Measurements from ENCODE around the gene RABGAP1.
"Not testable (repeated sequence)": the region's sequence is repeated elsewhere in the genome, so short reads cannot be mapped to it uniquely, and the experiment has no call there.

RABGAP1 gene

GRCh38 chr9:122940749-122941581 lies at the start of gene RABGAP1:
TSS of gene RABGAP1 (plus strand) at chr9:122941020. CDS start at chr9:122957060, 16,040 bp downstream.
- DNase-seq, result peak; percentile 48 to 99 (median 97)

DNA sequence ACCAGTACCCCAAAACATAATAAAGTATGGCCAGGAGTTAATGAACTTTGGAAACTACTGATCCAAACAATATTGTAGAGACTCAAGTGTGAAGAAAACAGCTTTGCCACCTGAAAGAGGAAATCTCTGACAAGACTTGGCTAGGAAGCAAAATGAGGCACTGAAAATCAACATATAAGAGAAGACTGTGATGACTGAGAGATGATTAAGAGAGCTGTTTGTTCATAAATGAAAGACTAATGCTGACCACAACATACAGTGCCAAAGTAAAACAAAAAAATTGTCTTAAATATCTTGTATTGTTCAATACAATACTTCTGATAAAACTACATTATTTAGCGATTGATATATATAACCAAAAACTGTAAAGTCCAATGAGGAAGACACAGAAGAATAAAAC lies 42.9 kb upstream of the RABGAP1 start:
- DNase-seq, result no peak

DNA sequence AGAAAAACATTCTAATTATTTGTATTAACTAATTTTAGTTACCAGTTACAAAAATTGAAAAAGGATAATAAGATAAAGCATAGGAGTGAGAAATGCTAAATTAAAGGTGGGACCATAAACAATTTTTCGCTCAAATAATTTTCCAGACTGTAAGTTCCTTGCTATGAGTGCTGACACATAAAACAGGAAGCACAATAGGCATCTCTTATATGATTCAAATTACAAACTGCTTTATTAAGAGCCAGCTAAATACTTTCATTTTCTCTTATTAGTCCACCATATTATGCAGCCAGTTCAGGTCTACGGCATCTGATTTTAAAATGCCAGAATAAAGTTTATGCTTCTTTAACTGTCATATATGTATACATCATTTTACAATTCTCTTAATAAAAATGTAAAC lies 40.0 kb upstream of the RABGAP1 start:
- no peak for DNase-seq

- peak in 24 of 56 donors; percentile 9 to 62 (median 30) for DNase-seq
Measured at GRCh38 chr9:122904466-122904822, 36.4 kb upstream of the RABGAP1 start.

DNA sequence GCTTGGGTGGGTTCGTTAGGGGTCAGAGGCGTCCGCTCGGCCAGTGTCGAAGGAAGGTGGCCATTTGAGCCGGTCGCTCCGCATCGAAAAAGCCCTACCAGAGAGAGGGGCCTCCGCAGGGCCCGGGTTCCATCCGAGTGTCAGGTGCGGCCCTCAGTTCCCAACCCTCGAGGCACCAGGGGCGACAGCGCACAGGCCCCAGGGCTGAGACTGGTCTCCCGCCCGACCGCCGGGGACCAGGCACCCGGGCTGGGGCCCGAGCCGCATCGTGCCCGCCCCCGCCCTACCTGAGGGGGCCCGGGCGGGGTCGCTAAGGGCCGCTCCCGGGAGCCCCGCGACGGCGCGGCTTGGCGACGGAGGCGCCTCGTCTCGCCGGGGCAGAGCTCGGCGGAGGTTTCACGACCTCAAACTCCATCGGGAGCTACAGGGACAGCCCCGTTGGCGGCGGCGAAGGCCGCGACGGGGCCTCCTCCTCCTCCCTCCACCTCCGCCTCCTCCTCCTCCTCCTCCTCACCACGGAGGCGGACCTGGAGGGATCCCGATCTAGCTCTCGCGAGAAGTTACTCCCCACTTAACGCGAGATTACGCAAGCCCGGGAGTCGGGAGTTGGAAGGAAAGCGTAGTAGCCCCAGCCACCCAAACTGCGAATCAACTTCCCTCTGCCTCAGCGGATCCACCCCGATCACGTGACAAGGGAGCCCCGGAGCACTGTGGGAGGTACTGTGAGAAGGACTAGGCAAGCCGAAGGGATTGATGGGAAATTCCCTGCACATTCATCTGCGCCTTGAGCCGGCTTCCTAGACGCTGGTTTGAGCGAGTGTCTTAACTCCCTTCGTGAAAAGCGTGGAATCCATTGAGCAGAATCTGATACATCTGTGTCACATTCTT lies 35.8 kb upstream of the RABGAP1 start, which contains the start of gene RC3H2:
Gene RC3H2 (minus strand): TSS at position 537 of the 888 bp plus-strand sequence. CDS start 7,850 bp downstream, outside the sequence.
- DNase-seq, result peak; percentile 80 to 100 (median 99)

GRCh38 chr9:122906122-122906521 lies 34.7 kb upstream of the RABGAP1 start:
- not testable (repeated sequence) for DNase-seq

- DNase-seq, result no peak
Measured at GRCh38 chr9:122912671-122912963, 28.2 kb upstream of the RABGAP1 start.

- DNase-seq, result peak; percentile 4 to 94 (median 74)
Measured at GRCh38 chr9:122912964-122913673, 27.7 kb upstream of the RABGAP1 start, which contains the start of gene ZBTB6. TSS of gene ZBTB6 (minus strand) at chr9:122913323. CDS start at chr9:122912072, 1,251 bp downstream.

GRCh38 chr9:122918310-122918709 lies 22.5 kb upstream of the RABGAP1 start:
- DNase-seq, result no peak

DNA sequence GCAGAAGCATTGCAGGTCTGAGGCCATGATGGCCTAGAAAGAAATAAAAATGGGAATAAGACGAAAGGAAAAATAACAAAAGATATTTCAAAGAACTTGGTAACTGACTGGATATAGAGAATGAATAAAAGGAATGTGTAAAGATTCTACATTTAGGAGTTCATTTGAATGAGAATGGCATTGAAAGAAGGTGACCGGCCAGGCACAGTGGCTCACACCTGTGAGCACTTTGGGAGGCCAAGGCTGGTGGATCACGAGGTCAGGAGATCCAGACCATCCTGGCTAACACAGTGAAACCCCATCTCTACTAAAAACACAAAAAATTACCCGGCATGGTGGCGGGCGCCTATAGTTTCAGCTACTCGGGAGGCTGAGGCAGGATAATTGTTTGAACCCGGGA lies 18.1 kb upstream of the RABGAP1 start:
- DNase-seq, result no peak

DNA sequence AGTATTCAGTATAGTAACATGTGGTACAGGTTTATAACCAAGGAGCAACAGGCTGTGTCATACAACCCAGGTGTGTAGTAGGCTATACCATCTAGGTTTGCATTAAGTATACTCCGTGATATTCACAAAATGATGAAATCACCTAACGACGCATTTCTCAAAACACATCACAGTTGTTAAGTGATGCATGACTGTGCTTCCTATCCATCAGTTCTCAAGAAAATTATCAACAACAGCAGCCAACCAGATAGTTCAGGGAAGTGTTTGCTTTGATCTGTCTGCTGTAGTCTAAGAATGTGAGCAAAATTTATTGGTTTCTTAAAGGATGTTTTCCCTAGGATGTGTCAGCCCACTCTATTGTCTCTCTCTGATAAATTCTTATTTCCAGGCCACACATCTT lies 16.9 kb upstream of the RABGAP1 start:
- DNase-seq, result no peak

- DNase-seq, result no peak
Measured at GRCh38 chr9:122929796-122930354, 10.9 kb upstream of the RABGAP1 start.

GRCh38 chr9:122930541-122931225 lies 10.1 kb upstream of the RABGAP1 start:
- no peak for DNase-seq

DNA sequence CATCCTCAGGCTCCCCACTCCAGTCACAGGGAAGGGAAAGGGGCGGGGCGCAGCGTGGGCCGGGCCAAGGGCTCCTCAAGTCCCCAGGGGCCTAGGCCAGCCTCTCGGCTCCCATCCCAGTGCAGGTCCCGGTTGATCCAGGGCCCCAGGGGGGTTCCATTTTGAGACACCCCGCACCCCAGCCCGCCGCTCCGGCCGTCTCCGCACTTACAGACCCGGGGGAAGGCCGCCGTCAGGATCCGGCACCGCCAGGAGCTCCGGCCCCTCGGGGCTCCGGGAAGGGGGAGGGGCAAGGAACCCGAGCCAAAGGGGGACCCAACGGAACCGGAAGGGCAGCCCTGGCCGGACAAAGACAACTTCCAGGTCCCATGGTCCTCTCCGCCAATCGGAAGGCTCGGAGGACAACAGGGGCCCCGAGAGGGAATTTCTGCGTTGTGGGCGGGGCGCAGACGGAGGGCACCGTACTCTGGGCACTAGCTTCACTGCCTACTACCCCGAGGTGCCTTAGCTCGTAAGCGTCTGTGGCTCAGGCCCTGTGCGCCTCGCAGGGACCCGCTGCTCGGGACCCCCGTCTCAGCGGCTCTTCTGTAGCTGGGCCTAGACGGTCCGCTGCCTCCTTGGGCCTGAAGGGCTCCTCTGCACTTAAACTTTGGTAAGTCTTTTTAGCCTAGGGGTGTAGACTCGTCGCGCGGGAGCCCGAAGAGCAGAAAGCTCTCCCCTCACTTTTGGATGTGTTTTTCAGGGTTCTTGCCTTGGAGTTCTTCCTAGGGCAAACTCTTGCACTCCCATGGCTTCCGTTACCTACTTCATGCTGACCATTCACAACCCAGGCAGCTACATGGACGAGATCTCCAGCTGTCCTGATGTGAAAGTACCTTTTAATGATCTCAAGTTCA lies 9.3 kb upstream of the RABGAP1 start, which contains the start of gene ZBTB26:
Gene ZBTB26 (minus strand): TSS at position 287 of the 896 bp plus-strand sequence. CDS start 11,578 bp downstream, outside the sequence.
- peak; percentile 44 to 97 (median 92) for DNase-seq

DNA sequence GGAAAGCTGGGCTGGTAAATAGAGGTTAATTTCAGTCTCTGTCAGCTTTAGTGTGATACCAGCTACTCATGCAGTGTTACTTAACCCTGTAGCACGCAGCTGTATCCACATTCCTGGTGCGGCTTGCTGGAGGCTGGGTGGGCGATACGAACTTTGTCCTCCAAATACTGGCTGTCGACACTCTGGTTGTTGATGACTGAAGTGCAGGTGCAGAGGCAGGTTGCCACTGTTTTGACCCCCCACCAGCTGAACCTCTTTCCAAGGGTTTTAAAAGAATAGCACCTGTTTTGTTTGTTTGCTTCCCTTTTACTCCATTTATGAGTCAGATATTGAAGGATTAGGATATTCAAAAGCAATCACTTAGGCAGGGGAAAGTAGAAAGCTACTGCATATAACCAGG lies 4.4 kb upstream of the RABGAP1 start:
- no peak for DNase-seq

DNA sequence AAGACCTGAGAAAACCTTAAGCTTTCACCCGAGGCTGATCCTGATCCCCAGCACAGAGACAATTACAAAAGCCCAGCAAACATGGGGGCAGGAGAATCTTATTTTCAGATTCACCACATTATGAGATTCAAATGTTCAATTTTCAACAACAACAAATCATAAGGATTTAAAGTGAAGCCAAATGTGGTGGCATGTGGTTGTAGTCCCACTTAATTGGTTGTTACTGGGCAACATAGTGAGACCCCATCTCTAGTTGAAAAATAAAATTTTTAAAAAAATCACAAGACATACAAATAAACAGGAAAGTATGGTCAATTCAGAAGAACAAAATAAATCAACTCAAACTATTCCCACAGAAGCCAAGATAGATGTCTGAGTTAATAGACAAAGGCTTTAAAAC lies 3.9 kb upstream of the RABGAP1 start:
- no peak for DNase-seq

DNA sequence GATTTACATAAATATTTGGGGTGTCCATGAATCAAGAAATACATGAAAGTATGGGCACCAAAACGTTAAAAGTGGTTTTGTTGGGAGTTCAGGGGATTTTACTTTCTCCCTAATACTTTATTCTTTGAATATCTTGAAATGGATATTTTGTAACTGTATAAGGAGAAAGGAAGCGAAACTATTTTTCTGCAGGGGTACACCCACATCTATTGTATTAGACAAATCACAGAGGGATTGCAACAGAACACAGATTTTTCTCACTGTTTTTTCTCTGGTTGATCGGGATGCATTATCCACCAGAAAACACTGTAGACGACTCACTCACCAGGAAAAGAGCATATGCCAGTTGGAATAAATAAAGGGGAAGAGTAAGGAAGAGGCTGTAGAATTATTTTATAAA lies 1.2 kb upstream of the RABGAP1 start:
- DNase-seq, result no peak

DNA sequence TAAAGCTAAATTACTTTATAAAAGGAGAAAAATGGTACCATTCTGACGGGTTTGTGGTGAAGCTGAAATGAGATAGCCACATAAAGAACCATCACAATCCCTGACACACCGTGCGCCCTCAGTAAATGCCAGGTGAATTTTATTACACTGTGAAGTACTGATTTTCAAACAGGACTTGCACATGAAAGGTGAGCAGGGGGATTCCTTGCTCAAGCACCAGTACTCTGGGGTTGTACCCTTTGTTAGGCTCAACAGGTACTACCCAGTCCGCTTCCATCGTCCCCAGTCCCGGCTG lies 419 bp upstream of the RABGAP1 start:
- no peak for DNase-seq

- peak in 5 of 56 donors; percentile 12 to 26 (median 21) for DNase-seq
Measured at GRCh38 chr9:122941582-122942234, 888 bp downstream of the RABGAP1 start.
